OCI-LY3 (cell line): Measurements from ENCODE around the gene SLC35B2.
A peak's percentile ranks its signal among the peaks of the same experiment; 100 is the strongest.

Experiments used
- H2AFZ ChIP-seq: fragments of 200-600, 300-600 bp; shearing (Covaris generic); 2 replicates; pipeline ENCODE4 v1.6.0; 2014; ENCODE audit warnings: antibody characterized with exemption, low read depth, low read length
- H3K27ac ChIP-seq: fragments of 200-600, 300-600 bp; sonication (generic); 2 replicates; pipeline ENCODE4 v1.5.1; 2014; ENCODE audit warnings: mild to moderate bottlenecking, low read length, moderate library complexity, mixed read lengths
- H3K27me3 ChIP-seq: fragments of 200-600, 300-600 bp; sonication (generic); 2 replicates; pipeline ENCODE4 v1.6.1; 2014; ENCODE audit warnings: low read depth, low read length, mixed read lengths
- H3K36me3 ChIP-seq: fragments of 200-600, 300-600 bp; sonication (generic); replicated peaks from 2 replicates; pipeline ENCODE3; 2014; ENCODE audit warnings: low read depth, low read length, mixed read lengths
- H3K4me1 ChIP-seq: fragments of 300-600, 200-600 bp; sonication (generic); 2 replicates; pipeline ENCODE4 v1.6.1; 2014; ENCODE audit warnings: low read length, mixed read lengths
- H3K4me2 ChIP-seq: fragments of 200-600, 300-600 bp; sonication (generic); 2 replicates; pipeline ENCODE4 v1.6.1; 2014; ENCODE audit warnings: low read length, mixed read lengths
- H3K4me3 ChIP-seq: fragments of 300-600, 200-600 bp; sonication (generic); 2 replicates; pipeline ENCODE4 v1.5.1; 2014; ENCODE audit warnings: antibody characterized with exemption, mild to moderate bottlenecking, low read length, moderate library complexity
- H3K79me2 ChIP-seq: fragments of 300-600, 200-600 bp; shearing (Covaris generic); 2 replicates; pipeline ENCODE4 v1.6.1; 2014; ENCODE audit warnings: mild to moderate bottlenecking, low read length, mixed read lengths
- H3K9ac ChIP-seq: fragments of 300-600, 200-600 bp; shearing (Covaris generic); 2 replicates; pipeline ENCODE4 v1.6.0; 2014; ENCODE audit warnings: mild to moderate bottlenecking, low read length, moderate library complexity
- H3K9me3 ChIP-seq: fragments of 200-600, 300-600 bp; shearing (Covaris generic); 2 replicates; pipeline ENCODE4 v1.6.1; 2014; ENCODE audit warnings: low read length, mixed read lengths; ENCODE audit not compliant: insufficient read depth
- H4K20me1 ChIP-seq: fragments of 200-600, 300-600 bp; sonication (generic); 2 replicates; pipeline ENCODE4 v1.6.1; 2016; ENCODE audit warnings: low read length, mixed read lengths; ENCODE audit not compliant: insufficient read depth
- CTCF ChIP-seq: fragments of 200-600, 300-600 bp; sonication (generic); IDR thresholded peaks from 2 replicates; pipeline ENCODE4 v1.5.1; 2014; ENCODE audit warnings: antibody characterized with exemption, low read length, low read depth
- EZH2phosphoT487 ChIP-seq: fragments of 200-600 bp; shearing (Covaris generic); IDR thresholded peaks from 2 replicates; pipeline ENCODE4 v1.6.1; 2018; ENCODE audit warnings: antibody characterized with exemption, mixed run types, low read depth

SLC35B2 gene

GRCh38 chr6:44219053-44219814 is 38.1 kb downstream of the SLC35B2 start:
- Histone ChIP-seq H3K9ac (peak overlapping the region; percentile 73), H3K27me3 (no peaks in the 10 kb centered on the region), H2AFZ (peak overlapping the region; percentile 87), H3K4me1 (peaks cover 47% of the 10 kb centered on the region), H3K27ac (peak overlapping the region; percentile 67), H3K36me3 (no peaks in the 10 kb centered on the region), H3K79me2 (peaks cover 11% of the 10 kb centered on the region), H3K4me2 (peak overlapping the region; percentile 87), H4K20me1 (peaks cover under 1% of the 10 kb centered on the region; the same call in 1 of the 2 replicates), H3K4me3 (peak overlapping the region; percentile 82), H3K9me3 (no peaks in the 10 kb centered on the region)
- no peak for TF ChIP-seq EZH2phosphoT487
- no peak for TF ChIP-seq CTCF

GRCh38 chr6:44217332-44218143 is 39.8 kb downstream of the SLC35B2 start:
- peak overlapping the region; percentile 87; the same call in 1 of the 2 replicates for H3K4me2 ChIP-seq
- TF ChIP-seq CTCF = no peak
- TF ChIP-seq EZH2phosphoT487 = no peak
- H4K20me1 ChIP-seq = no peaks in the 10 kb centered on the region
- no peaks in the 10 kb centered on the region for H3K79me2 ChIP-seq
- peaks cover 42% of the 10 kb centered on the region for H3K4me1 ChIP-seq
- no peak overlapping the region for H3K9ac ChIP-seq
- H3K27me3 ChIP-seq = no peaks in the 10 kb centered on the region
- H3K36me3 ChIP-seq = no peaks in the 10 kb centered on the region
- H3K9me3 ChIP-seq = no peaks in the 10 kb centered on the region
- no peak overlapping the region for H3K27ac ChIP-seq
- H3K4me3 ChIP-seq = no peak overlapping the region
- H2AFZ ChIP-seq = no peak overlapping the region

GRCh38 chr6:44216677-44217331 is 40.5 kb downstream of the SLC35B2 start, which contains the start of gene MYMX:
Gene MYMX, plus strand, starts transcription at chr6:44216926. Its CDS starts 546 bp downstream, at chr6:44217472.
- no peak for TF ChIP-seq CTCF
- Histone ChIP-seq H3K4me2 (no peak within 1 kb of the TSS; the same call in 1 of the 2 replicates), H3K9ac (no peak within 1 kb of the TSS)

GRCh38 chr6:44214307-44214706 is 43.0 kb downstream of the SLC35B2 start:
- Histone ChIP-seq H3K27ac (no peak overlapping the region), H3K79me2 (no peaks in the 10 kb centered on the region), H3K4me3 (no peak overlapping the region), H3K36me3 (no peaks in the 10 kb centered on the region), H4K20me1 (no peaks in the 10 kb centered on the region), H3K9ac (no peak overlapping the region), H2AFZ (no peak overlapping the region), H3K27me3 (no peaks in the 10 kb centered on the region), H3K4me1 (peaks cover 24% of the 10 kb centered on the region), H3K9me3 (no peaks in the 10 kb centered on the region), H3K4me2 (no peak overlapping the region)
- TF ChIP-seq EZH2phosphoT487 = no peak
- TF ChIP-seq CTCF = no peak

More at GRCh38 chr6:44216677-44217331, 40.5 kb downstream of the SLC35B2 start, which contains the start of gene MYMX:
- Histone ChIP-seq H4K20me1 (no peaks in the 10 kb centered on the region), H3K27me3 (no peaks in the 10 kb centered on the region), H3K27ac (no peak within 1 kb of the TSS), H3K79me2 (no peaks in the 10 kb centered on the region), H3K4me1 (peaks cover 36% of the 10 kb centered on the region), H2AFZ (no peak within 1 kb of the TSS), H3K4me3 (no peak within 1 kb of the TSS), H3K36me3 (no peaks in the 10 kb centered on the region), H3K9me3 (no peaks in the 10 kb centered on the region)
